HK-2 (cell line): ENCODE data around the gene BCL11A.

Experiments
- DNase-seq: peaks from one replicate; pipeline ENCODE4 v3.0.0-alpha.2; 2018; ENCODE audit not compliant: unreplicated experiment

Gene BCL11A

DNA sequence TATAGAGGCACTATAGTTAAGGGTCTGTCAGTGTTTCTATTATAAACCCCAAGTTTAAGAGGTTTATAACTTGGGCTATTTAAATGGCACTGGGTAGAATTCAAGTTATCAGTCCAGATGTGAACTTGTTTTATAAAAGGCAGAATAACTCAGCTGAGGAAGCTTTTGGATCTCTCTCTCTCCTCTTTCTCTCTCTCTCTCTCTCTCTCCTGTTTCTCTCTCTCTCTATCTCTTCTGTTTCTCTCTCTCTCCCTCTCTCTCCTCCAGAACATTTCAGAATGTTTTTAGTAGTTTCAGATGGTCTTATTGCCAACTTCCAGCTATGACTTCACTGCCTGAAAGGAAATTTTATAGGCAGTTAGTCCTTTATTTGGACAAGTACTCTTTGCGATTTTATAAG, 6.4 kb upstream of the BCL11A start:
- no peak for DNase-seq

DNA sequence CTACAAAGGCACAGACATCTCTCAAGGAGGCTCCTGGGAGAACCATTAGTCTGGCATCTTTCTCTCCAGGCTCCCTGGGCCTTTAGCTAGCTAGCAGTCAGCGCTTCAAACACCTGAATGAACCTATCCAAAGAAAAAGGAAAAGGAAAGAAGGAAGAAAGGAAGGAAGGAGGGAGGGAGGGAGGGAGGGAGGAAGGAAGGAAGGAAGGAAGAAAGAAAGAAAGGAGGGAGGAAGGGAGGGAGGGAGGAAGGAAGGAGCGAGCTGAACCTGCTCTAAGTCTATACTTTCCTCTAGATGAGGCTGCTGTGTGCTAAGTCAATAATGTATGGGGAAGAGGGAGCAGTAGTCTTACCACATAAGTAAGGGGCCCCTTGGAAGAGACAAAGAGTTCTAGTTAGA, 5.1 kb upstream of the BCL11A start:
- no peak for DNase-seq

DNA sequence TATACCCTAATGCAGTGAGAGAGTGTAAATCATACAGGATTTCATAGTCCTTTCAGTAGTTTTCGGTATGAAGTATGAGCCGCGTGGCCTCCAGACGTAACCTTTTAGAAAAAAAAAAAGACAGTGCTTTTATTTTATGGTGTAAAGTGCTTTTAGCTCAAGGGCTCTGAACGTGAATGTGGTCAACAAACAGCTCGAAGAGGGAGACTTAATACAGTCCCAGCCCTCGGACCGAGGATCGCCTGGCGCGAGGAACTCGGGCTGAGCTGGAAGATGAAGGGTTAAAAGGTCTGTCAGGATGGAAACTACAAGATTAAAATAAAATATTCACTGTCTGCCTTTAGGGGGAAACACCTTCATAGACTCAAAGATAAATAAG, 4.0 kb upstream of the BCL11A start:
- no peak for DNase-seq

DNA sequence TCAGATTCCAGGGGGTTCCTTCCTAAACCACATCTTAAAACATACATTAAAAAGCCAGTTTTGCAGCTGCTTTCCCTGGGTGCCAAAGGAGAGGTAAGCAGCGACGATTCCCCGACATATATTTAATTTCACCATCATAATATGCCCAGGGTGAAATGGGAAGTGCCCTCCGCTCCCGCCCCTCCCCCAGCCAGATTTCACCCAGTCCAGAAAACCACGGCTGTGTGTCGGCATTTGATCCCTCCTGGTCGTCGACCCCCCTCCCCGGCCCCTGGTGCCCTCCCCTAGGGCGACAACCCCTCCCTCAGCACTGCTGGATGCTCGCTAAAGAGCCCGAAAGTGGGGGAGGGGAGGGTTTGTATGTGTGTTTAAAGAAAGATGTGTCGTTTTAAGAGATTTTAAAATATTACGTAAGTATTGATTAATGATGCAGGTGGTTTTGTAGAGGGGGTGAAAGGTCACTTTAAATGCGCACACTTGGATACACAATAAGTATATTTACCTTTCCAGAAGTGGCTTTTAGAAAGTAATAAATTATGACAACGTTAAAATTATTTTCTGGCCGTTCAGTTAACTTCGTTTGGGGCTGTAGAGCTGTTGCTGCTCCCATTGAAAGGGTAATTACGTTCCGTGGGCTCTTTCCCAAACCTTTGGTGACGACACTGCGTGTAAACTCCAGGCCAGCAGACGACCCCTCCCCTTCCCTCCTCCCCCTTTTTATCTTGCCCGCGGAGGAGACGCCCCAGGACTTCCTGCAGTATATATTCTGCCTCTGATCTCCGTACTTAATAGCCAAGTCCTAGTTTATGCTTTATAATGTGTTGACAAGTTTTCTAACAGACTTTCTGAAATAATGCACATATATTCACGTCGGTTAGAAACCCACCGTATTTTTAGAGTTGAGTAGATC, 3.4 kb upstream of the BCL11A start:
- no peak for DNase-seq

DNA sequence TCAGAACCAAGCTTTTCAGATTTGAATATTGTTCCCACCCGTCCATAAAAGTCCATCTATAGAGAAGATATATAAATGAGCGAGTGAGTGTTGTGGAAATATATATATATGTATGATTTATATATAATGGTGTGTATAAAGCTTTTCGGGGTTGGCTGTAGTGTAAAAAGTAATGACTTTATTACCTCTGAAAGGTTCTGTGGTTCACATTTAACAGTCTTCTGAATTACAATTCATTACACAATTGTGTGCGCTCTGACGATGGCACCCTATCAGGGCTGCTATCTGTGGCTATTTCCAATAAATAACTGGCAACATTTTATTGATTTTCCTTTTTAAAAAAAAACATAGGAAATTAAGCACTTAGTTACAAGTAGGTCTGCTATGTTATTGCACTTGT, 2.7 kb upstream of the BCL11A start:
- DNase-seq: no peak

- no peak for DNase-seq
Observed at GRCh38 chr2:60555783-60556139, 2.3 kb upstream of the BCL11A start.

DNA sequence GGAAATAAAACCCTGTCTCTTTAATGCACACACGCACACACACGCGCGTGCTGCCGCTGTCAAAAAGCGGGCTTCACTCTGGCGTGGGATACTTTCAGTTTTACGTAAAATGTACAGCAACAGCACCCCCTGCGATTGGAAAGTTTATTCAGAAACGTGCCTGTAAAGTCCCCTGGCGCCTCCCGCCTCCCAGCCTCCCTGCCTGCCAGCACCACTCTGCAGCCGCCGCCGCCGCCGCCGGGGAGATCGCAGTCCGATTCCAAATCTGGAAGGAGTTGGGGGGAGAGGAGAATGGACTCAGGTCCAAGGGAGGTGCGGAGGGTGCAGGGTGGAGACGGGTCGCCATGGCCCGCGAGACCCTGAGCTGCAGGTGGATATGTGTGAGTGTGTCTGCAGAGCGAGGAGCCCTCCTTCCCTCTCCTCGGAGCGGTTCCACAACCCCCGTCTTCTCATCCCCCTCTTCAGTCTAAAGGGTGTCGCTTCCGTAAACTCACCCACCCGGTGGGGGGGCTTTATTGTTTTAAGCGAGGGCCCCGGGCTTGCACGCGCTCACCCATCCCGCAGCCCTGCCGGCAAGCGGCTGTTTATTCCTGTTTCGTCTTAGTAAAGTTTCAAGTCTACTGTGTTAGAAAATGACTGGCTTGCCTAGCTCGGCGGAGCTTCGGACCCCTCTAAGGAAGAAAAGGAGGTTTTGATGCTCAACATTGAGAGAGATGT, 1.8 kb upstream of the BCL11A start:
- DNase-seq: peak; percentile 46

DNA sequence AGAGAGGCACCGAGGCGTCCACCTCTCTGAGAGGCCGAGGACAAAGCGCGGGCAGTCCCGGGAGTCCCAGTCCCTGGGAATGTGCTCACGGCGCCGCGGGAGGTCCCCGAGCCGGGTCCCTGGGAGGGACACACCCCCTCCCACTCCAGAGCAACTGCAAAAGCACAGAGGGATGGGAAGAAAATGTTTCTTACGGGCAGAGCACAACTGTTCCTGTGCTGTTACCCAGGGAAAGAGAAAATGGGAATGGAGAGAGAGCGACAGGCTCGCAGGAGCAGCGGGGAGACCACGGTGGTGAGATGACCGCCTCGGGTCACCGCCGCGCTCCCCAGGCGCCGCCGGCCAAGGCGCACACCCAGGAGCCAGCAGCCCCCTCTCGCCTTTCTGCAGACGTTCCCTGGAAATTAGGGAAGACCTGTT, 1.2 kb upstream of the BCL11A start:
- peak; percentile 27 for DNase-seq

- DNase-seq: no peak
Observed at GRCh38 chr2:60554074-60554645, 706 bp upstream of the BCL11A start.

- no peak for DNase-seq
Observed at GRCh38 chr2:60552851-60553494, 481 bp downstream of the BCL11A start.

GRCh38 chr2:60552078-60552850, 1.2 kb downstream of the BCL11A start:
- no peak for DNase-seq

DNA sequence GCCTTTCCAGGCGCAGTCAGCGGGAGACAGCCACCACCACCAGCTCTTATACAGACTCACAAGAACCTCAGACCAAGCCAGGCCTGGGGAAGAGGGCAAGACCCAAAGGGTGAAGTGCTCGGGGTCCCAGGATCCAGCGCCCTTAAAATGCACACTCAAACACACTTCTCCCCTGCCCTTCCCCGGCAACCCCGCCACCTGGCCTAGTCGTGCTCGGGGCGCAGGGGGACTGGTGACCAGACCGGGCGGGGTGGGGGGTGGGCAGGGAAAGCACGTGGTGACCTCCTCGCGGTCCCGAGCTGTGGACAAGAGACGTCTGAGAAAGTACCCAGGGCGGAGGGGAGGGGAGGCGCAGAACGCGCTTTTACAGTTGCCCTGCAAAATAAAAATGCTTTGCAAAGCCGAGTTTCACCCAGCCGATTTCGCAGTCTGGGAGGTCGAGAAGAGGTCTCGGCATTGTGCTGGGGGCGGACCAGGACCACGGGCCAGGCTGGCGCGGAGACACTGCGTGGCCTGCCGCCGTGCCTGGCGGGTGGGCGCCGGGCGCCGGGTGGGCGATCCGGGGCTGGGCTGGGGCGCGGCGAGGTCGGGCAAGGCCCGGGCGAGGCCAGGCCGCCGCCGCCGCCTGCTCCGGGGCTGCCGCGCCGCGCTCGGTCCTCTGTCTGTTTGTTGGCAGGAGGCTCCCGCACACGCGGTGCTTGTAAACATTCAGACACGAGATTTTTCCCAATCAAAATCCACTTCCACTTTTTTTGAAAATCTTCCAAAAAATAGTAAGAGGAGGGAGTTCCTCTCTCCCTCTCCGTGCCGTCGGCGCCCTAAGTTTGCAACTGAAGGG, 2.0 kb downstream of the BCL11A start:
- no peak for DNase-seq

DNA sequence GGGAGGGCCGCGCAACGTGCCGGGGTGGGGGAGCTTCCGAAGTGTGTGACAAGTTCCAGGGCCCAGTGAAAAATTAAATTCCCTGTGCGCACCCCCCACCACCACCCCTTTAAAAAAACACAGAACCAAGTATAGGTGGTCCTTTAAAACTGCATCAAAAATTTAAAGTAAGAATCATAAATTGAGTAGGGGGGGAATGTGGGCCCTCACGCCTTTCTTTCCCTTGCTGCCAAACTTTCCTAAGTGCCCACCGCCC, 2.5 kb downstream of the BCL11A start:
- DNase-seq: no peak

DNA sequence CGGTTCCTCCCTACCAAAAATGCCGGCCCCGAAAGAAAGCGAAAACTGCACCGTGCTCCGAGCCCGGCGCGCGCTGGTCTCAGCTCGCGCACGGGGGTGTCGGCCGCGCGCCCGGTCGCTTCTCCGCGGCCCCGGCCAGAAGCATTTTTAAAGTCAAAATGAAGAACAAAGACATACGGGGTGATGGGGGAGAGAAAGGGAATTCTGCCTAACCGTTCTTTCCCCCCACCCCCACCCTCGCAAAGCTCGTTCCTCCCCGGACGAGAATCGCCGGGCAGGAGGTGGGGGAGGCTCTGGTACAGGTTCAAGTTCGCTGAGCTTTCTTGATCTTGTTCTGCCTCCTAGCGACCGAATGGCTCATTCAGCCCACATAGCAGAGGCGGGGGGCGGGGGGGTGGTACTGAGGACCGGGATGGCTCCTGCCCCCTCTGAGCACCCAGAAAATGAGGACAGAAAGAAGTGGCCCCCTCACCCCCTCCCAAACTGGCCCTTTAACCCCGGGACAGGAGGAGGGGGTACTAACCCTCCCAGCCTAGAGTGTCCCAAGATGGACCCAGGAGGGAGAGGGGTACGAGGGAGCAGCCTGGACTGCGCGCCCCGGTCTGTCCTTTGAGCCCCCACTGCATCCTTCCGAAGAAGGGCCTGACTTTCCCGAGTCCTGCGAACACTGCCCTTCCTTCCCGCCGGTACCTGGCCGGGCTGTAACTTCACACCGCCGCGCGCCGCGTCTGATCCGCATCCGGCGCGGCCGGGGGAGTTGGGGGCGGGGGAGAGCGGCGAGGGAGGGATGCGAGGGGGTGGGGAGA, 3.1 kb downstream of the BCL11A start:
- peak; percentile 45 for DNase-seq

DNA sequence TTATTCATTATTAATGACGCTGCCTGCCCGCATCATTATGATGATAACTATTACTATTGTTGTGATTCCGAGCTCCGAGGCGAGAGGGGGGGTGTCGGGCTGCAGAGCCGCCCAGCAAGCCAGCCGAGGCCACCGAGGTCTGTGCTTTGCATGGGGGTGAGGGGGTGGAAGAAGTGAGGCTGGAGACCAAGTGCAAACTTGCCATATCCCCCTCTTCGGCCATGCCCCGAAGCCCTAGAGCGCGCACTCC, 3.6 kb downstream of the BCL11A start:
- DNase-seq: no peak

GRCh38 chr2:60549238-60549927, 4.1 kb downstream of the BCL11A start:
- no peak for DNase-seq

DNA sequence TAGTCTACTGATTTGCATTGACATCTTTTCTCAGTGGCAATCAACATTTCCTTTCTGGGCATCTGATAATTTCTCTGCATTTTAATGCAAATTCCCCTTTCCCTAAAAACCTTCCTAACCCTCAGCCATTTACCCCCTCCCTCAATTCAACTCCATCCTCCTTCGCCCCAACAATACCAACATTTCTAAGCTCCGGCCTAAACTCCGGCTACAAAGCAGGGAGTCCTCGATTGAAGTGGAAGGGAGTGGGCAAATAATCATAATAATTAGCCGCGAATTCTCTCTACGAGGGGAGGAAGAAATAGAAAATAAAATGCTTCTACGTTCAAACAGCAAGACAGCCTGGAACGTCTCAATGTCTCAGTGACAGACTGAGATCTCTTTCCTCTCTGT, 4.6 kb downstream of the BCL11A start:
- DNase-seq: no peak

DNA sequence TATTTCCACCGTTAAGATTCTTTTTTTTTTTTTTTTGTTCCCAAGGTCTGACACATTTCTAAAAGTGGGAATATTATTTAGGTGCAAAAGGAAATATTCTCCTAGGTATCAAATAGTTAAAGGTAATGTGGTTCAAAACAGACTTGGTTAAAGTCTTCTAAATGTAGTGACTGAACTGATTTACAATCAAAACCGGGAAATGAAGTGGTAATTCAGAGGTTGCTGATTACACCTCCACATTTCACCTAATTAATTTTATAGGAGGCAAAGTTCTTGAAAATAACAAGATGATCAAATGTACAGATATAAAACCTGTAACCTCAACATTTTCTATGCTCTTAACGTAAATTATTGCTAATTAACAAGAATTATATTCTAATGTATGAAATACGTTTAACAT, 5.1 kb downstream of the BCL11A start:
- DNase-seq: no peak

- DNase-seq: no peak
Observed at GRCh38 chr2:60547841-60548240, 5.6 kb downstream of the BCL11A start.
